Stromal cell of bone marrow (primary cell): ENCODE results near the gene HLA-DQA1.
"Not testable (repeated sequence)": the region's sequence is repeated elsewhere in the genome, so short reads cannot be mapped to it uniquely, and the experiment has no call there.

ENCODE experiments used
- DNase-seq: peaks from one replicate; pipeline ENCODE4 v3.0.0-alpha.2; 2012; ENCODE audit warnings: low read depth

HLA-DQA1 gene

GRCh38 chr6:32637219-32637880 is at the start of gene HLA-DQA1:
TSS of gene HLA-DQA1 (plus strand) at chr6:32637406. CDS start at chr6:32637459, 53 bp downstream.
- DNase-seq = no peak

GRCh38 chr6:32588156-32588555 is 49.0 kb upstream of the HLA-DQA1 start:
- DNase-seq = no peak

GRCh38 chr6:32589596-32590449 is 47.4 kb upstream of the HLA-DQA1 start, which contains the start of gene HLA-DRB1:
TSS of gene HLA-DRB1 (minus strand) at chr6:32589848. CDS start at chr6:32589742, 106 bp downstream.
- DNase-seq = no peak

DNA sequence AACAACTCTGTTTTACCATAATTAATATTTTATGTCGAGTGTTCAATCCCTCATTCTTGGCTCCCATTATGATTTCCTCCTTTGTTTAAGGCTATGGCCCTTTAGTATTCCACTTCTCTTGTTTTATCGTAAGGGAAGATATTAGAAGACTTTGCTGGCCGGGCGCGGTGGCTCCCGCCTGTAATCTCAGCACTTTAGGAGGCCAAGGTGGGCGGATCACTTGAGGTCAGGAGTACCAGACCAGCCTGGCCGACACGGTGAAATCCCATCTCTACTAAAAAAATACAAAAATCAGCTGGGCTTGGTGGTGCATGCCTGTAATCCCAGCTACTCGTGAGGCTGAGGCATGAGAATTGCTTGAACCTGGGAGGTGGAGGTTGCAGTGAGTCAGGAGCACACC is 46.5 kb upstream of the HLA-DQA1 start:
- DNase-seq = not testable (repeated sequence)

- no peak for DNase-seq
Measured at GRCh38 chr6:32597024-32597423, 40.2 kb upstream of the HLA-DQA1 start.

DNA sequence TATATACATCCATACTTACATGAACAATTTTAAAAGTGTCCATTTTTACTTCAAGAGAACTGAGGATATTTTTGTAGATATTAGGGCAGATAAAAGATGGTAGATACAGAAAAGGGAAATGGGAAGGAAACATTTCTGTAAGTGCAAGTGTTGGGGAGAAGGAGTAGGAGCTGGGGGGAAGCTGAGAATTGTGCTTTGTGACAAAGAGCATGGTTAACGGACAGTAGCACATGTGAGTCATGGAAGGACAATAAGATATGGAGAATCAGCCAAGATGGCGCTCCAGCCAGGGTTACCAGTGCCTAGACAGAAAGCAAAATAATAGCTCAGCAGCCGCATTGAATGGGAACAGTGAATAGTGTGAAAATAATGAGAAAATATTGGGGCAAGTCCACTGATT is 34.8 kb upstream of the HLA-DQA1 start:
- no peak for DNase-seq

DNA sequence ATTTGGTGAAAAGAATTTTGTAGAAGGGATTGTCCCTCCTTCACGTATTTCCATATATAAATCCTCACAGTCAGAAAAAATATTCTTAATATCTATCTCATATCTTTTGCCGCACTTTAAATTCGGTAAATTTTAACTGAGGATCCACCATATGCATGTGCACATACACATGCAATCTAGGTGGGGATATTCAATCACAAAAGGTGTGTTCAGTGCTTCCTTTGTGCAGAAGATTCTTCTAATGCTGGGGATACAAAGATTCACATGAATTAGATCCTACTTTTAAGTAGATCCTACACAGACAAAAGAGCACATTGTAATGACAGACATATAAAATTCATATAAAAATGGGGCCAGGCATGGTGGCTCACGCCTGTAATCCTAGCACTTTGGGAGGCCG is 34.0 kb upstream of the HLA-DQA1 start:
- DNase-seq = no peak

DNA sequence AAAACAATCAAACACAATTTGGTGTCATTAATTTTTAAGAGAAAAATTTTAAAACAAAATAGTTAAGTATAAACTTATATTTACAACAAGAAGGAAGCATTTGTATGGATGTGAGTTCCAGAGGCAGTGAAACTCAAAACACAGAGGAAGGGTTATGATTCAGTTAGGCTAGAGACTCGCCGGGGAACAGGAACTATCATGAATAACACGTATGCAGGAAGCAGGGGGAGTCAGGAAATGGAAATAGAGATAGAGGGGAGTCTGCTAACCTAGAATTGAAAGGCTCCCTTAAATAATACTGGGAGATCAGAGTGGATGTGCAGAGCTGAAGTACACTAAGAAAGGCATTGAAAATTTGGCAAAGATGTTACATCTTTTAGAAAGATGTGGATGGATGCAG is 33.3 kb upstream of the HLA-DQA1 start:
- no peak for DNase-seq

- DNase-seq = no peak
Measured at GRCh38 chr6:32604434-32604877, 32.8 kb upstream of the HLA-DQA1 start.

DNA sequence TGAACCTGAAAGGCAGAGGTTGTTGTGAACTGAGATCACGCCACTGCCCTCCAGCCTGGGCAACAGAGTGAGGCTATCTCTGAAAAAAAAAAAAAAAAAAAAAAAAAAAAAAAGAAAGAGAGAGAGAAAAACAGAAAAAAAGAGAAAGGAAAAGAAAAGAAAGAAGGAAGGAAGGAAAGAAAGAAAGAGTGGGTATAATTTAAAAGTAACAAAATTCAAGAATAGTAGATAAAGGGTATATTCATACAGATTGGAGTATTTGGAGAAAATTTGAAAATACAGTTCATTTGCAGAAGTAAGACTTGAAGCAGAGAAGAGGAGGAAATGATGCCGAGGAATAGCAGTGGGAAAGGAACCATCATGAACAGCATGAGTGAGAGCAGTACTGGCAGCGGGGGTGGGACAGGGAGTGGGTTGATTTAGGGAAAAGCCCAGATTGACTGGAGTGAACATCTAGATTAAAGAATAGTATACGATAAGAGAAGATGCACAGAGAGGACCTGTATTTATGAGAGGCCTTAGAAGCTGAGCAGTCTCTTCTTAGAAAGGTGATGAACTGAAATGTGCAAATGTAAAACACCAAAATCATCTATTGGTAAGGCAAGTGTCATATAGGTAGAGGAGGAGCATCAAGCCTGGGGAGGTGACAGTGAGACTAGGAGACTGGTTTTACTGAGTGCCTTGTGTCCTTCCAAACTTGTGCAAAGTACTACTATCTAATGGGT is 29.8 kb upstream of the HLA-DQA1 start:
- no peak for DNase-seq

DNA sequence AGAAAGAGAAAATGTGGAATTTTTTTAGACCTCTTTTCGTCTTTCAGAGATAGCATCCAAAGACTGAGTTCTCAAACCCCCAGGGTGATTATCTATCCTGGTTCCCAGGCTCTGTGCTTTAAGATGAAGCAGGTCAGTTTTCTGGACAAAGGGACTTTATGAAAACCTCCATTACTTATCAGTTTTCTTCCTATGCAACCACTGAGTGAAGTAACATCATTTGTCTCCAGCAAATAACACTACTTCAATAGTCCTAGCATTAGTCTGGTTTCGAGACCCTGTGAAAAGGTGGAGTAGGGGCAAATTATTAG is 29.3 kb upstream of the HLA-DQA1 start:
- no peak for DNase-seq

- DNase-seq = no peak
Measured at GRCh38 chr6:32608362-32608761, 28.8 kb upstream of the HLA-DQA1 start.

GRCh38 chr6:32609391-32609730 is 27.8 kb upstream of the HLA-DQA1 start:
- DNase-seq = no peak

- peak; percentile 91 for DNase-seq
Measured at GRCh38 chr6:32609731-32610640, 27.2 kb upstream of the HLA-DQA1 start.

- no peak for DNase-seq
Measured at GRCh38 chr6:32610682-32611296, 26.4 kb upstream of the HLA-DQA1 start.

DNA sequence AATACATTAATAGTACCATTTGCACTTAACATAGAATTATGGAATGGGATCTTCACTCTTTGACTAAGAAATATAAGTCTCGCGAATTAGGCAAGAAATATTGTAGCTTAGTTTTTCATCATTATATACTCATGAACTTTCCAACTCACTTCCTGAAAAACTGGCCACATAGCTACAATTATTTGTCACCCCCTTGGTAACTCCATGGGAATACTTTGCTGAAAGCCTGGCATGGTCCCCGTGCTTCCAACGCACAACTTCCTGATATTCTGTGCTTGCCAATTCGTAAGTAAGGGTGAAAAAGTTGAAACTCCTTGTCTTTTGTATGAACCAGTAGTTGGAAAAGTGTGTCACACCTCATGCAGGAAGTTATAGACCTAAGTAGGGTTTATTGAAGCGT is 23.7 kb upstream of the HLA-DQA1 start:
- no peak for DNase-seq

- no peak for DNase-seq
Measured at GRCh38 chr6:32614366-32615081, 22.7 kb upstream of the HLA-DQA1 start.

DNA sequence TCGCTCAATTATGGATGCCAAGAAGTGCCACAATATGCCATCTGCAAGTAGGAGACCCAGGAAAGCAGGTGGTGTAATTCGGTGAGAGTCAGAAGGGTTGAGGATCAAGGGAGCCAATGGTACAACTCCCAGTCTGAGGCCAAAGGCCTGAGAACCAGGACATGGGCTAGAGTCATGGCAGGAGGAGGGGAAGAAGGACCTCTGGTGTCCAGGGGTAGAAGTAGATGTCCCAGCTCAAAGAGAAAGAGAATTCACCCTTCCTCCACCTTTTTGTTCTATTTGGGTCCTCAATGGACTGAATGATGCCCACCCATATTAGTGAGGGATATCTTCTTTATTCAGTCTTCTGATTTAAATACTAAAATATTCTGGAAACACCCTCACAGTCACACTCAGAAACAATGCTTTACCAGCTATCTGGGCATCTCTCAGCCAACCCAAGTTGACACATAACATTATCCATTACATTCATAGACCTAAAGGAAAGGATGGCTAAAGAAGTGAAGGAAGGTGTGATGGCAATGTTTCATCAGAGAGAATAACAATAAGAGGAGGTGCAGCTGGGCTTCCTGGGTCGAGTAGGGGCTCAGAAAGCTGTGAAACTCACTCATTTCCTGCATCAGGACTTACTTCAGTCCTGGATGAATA is 21.2 kb upstream of the HLA-DQA1 start:
- DNase-seq = no peak

DNA sequence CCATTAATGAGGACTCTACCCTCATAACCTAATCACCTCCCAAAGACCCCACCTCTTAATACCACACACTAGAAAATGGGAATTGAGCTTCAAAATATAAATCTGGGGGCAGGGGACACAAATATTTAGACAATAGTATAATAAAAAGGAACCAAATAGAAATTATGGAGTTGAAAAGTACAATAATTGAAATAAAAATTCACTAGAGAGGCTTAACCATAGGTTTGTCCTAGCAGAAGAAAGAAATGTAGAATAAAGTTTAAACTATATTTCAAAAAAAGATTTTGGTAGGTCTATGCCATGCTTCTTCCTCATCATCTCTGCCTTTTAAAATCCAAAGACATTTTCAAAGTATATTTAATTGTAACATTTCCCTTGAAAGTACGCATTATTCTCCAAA is 19.5 kb upstream of the HLA-DQA1 start:
- no peak for DNase-seq

DNA sequence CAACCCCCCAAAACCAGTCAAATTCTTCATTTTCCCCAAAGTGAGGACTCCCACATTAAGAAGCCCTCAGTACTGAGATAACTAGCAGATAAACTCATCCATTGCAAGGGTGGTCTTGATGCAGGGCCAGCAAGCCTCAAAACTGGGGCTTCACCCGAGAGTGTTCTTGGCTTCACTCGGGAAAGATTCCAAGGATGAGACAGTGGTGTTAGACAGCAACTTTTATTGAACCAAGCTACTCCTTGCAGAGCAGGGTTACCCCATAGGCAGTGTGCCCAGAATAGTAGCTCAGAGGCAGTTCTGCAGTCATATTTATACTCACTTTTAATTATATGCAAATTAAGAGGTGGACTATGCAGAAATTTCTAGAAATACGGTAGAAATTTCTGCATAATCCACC is 15.8 kb upstream of the HLA-DQA1 start:
- DNase-seq = no peak
